Measurements from ENCODE around the gene ELAVL2.

GRCh38 chr9:23821375-23822181 is 4.5 kb downstream of the ELAVL2 start:
- TF ChIP-seq CTCF (conservative IDR thresholded peaks at IDR 0.05; ENCODE audit: low read depth, low read length) (no peak), RFX5 (IDR thresholded peaks at IDR 0.05; ENCODE audit: low read depth, low read length) (no peak), RAD21 (IDR thresholded peaks at IDR 0.05; ENCODE audit: low read length) (no peak), FOS (IDR thresholded peaks at IDR 0.05; ENCODE audit: low read depth, low read length) (no peak), CHD1 (IDR thresholded peaks at IDR 0.05; ENCODE audit: low read depth, low read length) (no peak), MAZ (IDR thresholded peaks at IDR 0.05; ENCODE audit: borderline replicate concordance, low read depth, low read length) (no peak), RCOR1 (IDR thresholded peaks at IDR 0.05; ENCODE audit: insufficient replicate concordance, low read length) (no peak), BHLHE40 (IDR thresholded peaks at IDR 0.05; ENCODE audit: low read depth, low read length) (no peak)
